Smooth muscle cell (in vitro differentiated cells): Measurements from ENCODE around the gene PEX11G. TPM values are rescaled to one million over a fixed set of nuclear protein-coding genes. Genes with fewer than 3 reads are reported as not detected.
"Not testable (repeated sequence)": the region's sequence is repeated elsewhere in the genome, so short reads cannot be mapped to it uniquely, and the experiment has no call there.

Experiments
- DNase-seq: peaks from one replicate; lab custom pipeline; 2025; ENCODE audit not compliant: unreplicated experiment; lab: John Stamatoyannopoulos, UW
- H2AFZ ChIP-seq: fragments of 200-600 bp; sonication (generic); 2 replicates; pipeline ENCODE4 v1.6.0; 2016; ENCODE audit warnings: antibody characterized with exemption, low read depth, mild to moderate bottlenecking
- H3F3A ChIP-seq: fragments of 200-600 bp; sonication (generic); 2 replicates; pipeline ENCODE4 v1.6.0; 2017; ENCODE audit warnings: antibody characterized with exemption, low read depth
- H3K27ac ChIP-seq: fragments of 200-600 bp; sonication (generic); 2 replicates; pipeline ENCODE4 v1.5.1; 2016; ENCODE audit warnings: low read depth, mild to moderate bottlenecking
- H3K27me3 ChIP-seq: fragments of 200-600 bp; sonication (generic); 2 replicates; pipeline ENCODE4 v1.6.1; 2016; ENCODE audit warnings: low read depth, mild to moderate bottlenecking
- H3K36me3 ChIP-seq: fragments of 200-600 bp; sonication (generic); 2 replicates; pipeline ENCODE4 v1.5.1; 2016; ENCODE audit warnings: low read depth
- H3K4me1 ChIP-seq: fragments of 200-600 bp; sonication (generic); 2 replicates; pipeline ENCODE4 v1.5.1; 2016; ENCODE audit warnings: low read depth
- H3K4me2 ChIP-seq: fragments of 200-600 bp; sonication (generic); 2 replicates; pipeline ENCODE4 v1.6.0; 2016; ENCODE audit warnings: mild to moderate bottlenecking
- H3K4me3 ChIP-seq: fragments of 200-600 bp; sonication (generic); 2 replicates; pipeline ENCODE4 v1.5.1; 2016; ENCODE audit warnings: mild to moderate bottlenecking
- H3K79me2 ChIP-seq: fragments of 200-600 bp; sonication (generic); 2 replicates; pipeline ENCODE4 v1.6.0; 2016; ENCODE audit warnings: low read depth, mild to moderate bottlenecking
- H3K9ac ChIP-seq: fragments of 200-600 bp; sonication (generic); 2 replicates; pipeline ENCODE4 v1.6.0; 2016; ENCODE audit warnings: low read depth
- H3K9me3 ChIP-seq: fragments of 200-600 bp; sonication (generic); replicated peaks from 2 replicates; pipeline ENCODE4 v1.5.1; 2016; ENCODE audit warnings: low read depth
- H4K20me1 ChIP-seq: fragments of 200-600 bp; sonication (generic); 2 replicates; pipeline ENCODE4 v1.6.0; 2016; ENCODE audit warnings: low read depth
- CTCF ChIP-seq: fragments of 200-600 bp; sonication (generic); IDR thresholded peaks from 2 replicates; pipeline ENCODE4 v1.5.1; 2017; ENCODE audit warnings: borderline replicate concordance, mild to moderate bottlenecking, antibody characterized with exemption; ENCODE audit not compliant: insufficient read depth, poor library complexity, severe bottlenecking
- WGBS: methylation state at CpG from one replicate; pipeline ENCODE4 v1.1.7; 2016; ENCODE audit warnings: low lambda C conversion rate; 5-methylcytosine and 5-hydroxymethylcytosine counted together
- polyA plus RNA-seq: library from polyadenylated mRNA; unstranded; fragments of >200 nt; fragmentation: Nextera tagmentation; extraction: Ambion mirVana; gene quantifications from 2 replicates; pipeline ENCODE4 v1.2.1, GENCODE V29; 2016
- total RNA-seq: library from RNA; depleted of rRNA; stranded (reverse); fragments of >200 nt; gene quantifications from 2 replicates; pipeline ENCODE4 v1.2.3, GENCODE V29; 2014

The PEX11G gene
- total and polyA plus RNA-seq, 2 experiments from 2014 or later, result 4.3 TPM; not detected in 1

GRCh38 chr19:7455600-7456296 is 33.1 kb downstream of the PEX11G start:
- no peaks in the 10 kb centered on the region for H3K9me3 ChIP-seq
- no peak for TF ChIP-seq CTCF
- WGBS, result 99% methylated on average over 14 of the region's 14 CpGs
- no peaks in the 10 kb centered on the region for H3K27me3 ChIP-seq
- H3K4me1 ChIP-seq, result no peaks in the 10 kb centered on the region
- DNase-seq, result no peak
- H4K20me1 ChIP-seq, result no peaks in the 10 kb centered on the region
- no peak overlapping the region for H3K4me2 ChIP-seq
- no peak overlapping the region for H3K4me3 ChIP-seq
- H3K27ac ChIP-seq, result no peak overlapping the region
- H3K36me3 ChIP-seq, result peaks cover 26% of the 10 kb centered on the region
- peaks cover 25% of the 10 kb centered on the region for H3K79me2 ChIP-seq
- H2AFZ ChIP-seq, result no peak overlapping the region
- H3F3A ChIP-seq, result no peaks in the 10 kb centered on the region
- no peak overlapping the region for H3K9ac ChIP-seq

GRCh38 chr19:7454998-7455397 is 33.8 kb downstream of the PEX11G start:
- no peaks in the 10 kb centered on the region for H3K4me1 ChIP-seq
- H3K79me2 ChIP-seq, result peaks cover 25% of the 10 kb centered on the region
- no peak overlapping the region for H3K9ac ChIP-seq
- WGBS, result 98% methylated on average over 8 of the region's 8 CpGs
- H3K27ac ChIP-seq, result no peak overlapping the region
- H3K4me3 ChIP-seq, result no peak overlapping the region
- no peaks in the 10 kb centered on the region for H3K27me3 ChIP-seq
- H3K9me3 ChIP-seq, result no peaks in the 10 kb centered on the region
- H4K20me1 ChIP-seq, result no peaks in the 10 kb centered on the region
- H3K4me2 ChIP-seq, result no peak overlapping the region
- no peaks in the 10 kb centered on the region for H3F3A ChIP-seq
- no peak for TF ChIP-seq CTCF
- no peak for DNase-seq
- no peak overlapping the region for H2AFZ ChIP-seq
- peaks cover 29% of the 10 kb centered on the region for H3K36me3 ChIP-seq

- Histone ChIP-seq H3K9me3 (no peaks in the 10 kb centered on the region), H3K36me3 (peaks cover 37% of the 10 kb centered on the region), H2AFZ (no peak overlapping the region), H3K27me3 (no peaks in the 10 kb centered on the region), H4K20me1 (no peaks in the 10 kb centered on the region), H3K4me3 (no peak overlapping the region), H3F3A (no peaks in the 10 kb centered on the region), H3K4me1 (no peaks in the 10 kb centered on the region), H3K9ac (no peak overlapping the region), H3K79me2 (peaks cover 12% of the 10 kb centered on the region), H3K4me2 (no peak overlapping the region), H3K27ac (no peak overlapping the region)
- no peak for DNase-seq
- no peak for TF ChIP-seq CTCF
- WGBS, result 79% methylated on average over 53 of the region's 53 CpGs
Measured at GRCh38 chr19:7450243-7451223, 38.3 kb downstream of the PEX11G start.

GRCh38 chr19:7449391-7450070 is 39.3 kb downstream of the PEX11G start:
- not testable (repeated sequence) for DNase-seq, H3K27ac ChIP-seq, H4K20me1 ChIP-seq, H3K4me3 ChIP-seq, H2AFZ ChIP-seq, H3K9ac ChIP-seq, H3K4me1 ChIP-seq, H3F3A ChIP-seq, H3K4me2 ChIP-seq, H3K9me3 ChIP-seq, H3K27me3 ChIP-seq
- Histone ChIP-seq H3K36me3 (peaks cover 31% of the 10 kb centered on the region), H3K79me2 (peaks cover 12% of the 10 kb centered on the region)
- 98% methylated on average over 6 of the region's 6 CpGs for WGBS
